GM12864 (cell line): ENCODE results near the gene SURF4.

Source experiments
- DNase-seq: peaks from one replicate; pipeline ENCODE4 v3.0.0-alpha.2; 2011; ENCODE audit warnings: low read depth
- H3K4me3 ChIP-seq: 2 replicates; pipeline ENCODE4 v1.5.1; 2011; ENCODE audit warnings: mild to moderate bottlenecking, low read depth, low read length, control low read depth
- CTCF ChIP-seq: IDR thresholded peaks from 2 replicates; pipeline ENCODE4 v1.5.1; 2011; ENCODE audit warnings: low read depth, mild to moderate bottlenecking, moderate library complexity, low read length, control low read depth, inconsistent platforms; ENCODE audit errors: missing control alignments

SURF4 gene

GRCh38 chr9:133387680-133388079 is 11.8 kb upstream of the SURF4 start:
- no peak for TF ChIP-seq CTCF
- no peak for DNase-seq
- H3K4me3 ChIP-seq, result no peak overlapping the region

GRCh38 chr9:133386338-133386737 is 10.5 kb upstream of the SURF4 start:
- no peak for DNase-seq
- H3K4me3 ChIP-seq, result no peak overlapping the region
- no peak for TF ChIP-seq CTCF

- DNase-seq, result no peak
- no peak for TF ChIP-seq CTCF
- H3K4me3 ChIP-seq, result no peak overlapping the region
Measured at GRCh38 chr9:133385452-133385851, 9.6 kb upstream of the SURF4 start.

GRCh38 chr9:133384736-133385321 is 9.0 kb upstream of the SURF4 start:
- no peak overlapping the region for H3K4me3 ChIP-seq
- no peak for DNase-seq
- TF ChIP-seq CTCF, result no peak

- no peak overlapping the region for H3K4me3 ChIP-seq
- TF ChIP-seq CTCF, result no peak
- no peak for DNase-seq
Measured at GRCh38 chr9:133383438-133383837, 7.6 kb upstream of the SURF4 start.

- no peak for TF ChIP-seq CTCF
Measured at GRCh38 chr9:133382507-133383141, 6.8 kb upstream of the SURF4 start.

GRCh38 chr9:133380734-133381133 is 4.9 kb upstream of the SURF4 start:
- no peak for TF ChIP-seq CTCF
- DNase-seq, result no peak

More at GRCh38 chr9:133382507-133383141, 6.8 kb upstream of the SURF4 start:
- DNase-seq, result no peak
- H3K4me3 ChIP-seq, result no peak overlapping the region

More at GRCh38 chr9:133380734-133381133, 4.9 kb upstream of the SURF4 start:
- H3K4me3 ChIP-seq, result no peak overlapping the region
